Spinal cord (tissue), 10 donors: ENCODE data around the gene ISLR. TPM values are rescaled to one million over a fixed set of nuclear protein-coding genes. Genes with fewer than 3 reads are reported as not detected.

Experiments
- DNase-seq, 6 donors: peaks; one replicate each; pipeline versions ENCODE4 v3.0.0 to v3.0.0-alpha.2; 2013 to 2015; ENCODE audit warnings: low spot score in 6 of 6, low read depth in 4 of 6
- H3K27ac ChIP-seq: one replicate; pipeline ENCODE4 v1.5.1; 2013; ENCODE audit warnings: low read depth, low read length, control low read depth
- H3K27me3 ChIP-seq: one replicate; pipeline ENCODE4 v1.6.1; 2013; ENCODE audit warnings: low read length; ENCODE audit not compliant: control insufficient read depth, insufficient read depth
- H3K36me3 ChIP-seq: one replicate; pipeline ENCODE4 v1.6.1; 2013; ENCODE audit warnings: low read length; ENCODE audit not compliant: control insufficient read depth, insufficient read depth
- H3K4me1 ChIP-seq: one replicate; pipeline ENCODE4 v1.6.1; 2013; ENCODE audit warnings: low read length; ENCODE audit not compliant: control insufficient read depth, insufficient read depth
- H3K4me3 ChIP-seq: one replicate; pipeline ENCODE4 v1.5.1; 2013; ENCODE audit warnings: low read depth, low read length, control low read depth
- H3K9me3 ChIP-seq: one replicate; pipeline ENCODE4 v1.6.1; 2013; ENCODE audit warnings: low read length; ENCODE audit not compliant: control insufficient read depth, insufficient read depth
- WGBS: methylation state at CpG from one replicate; pipeline ENCODE4 v1.1.5; 2013; ENCODE audit warnings: missing lambda C conversion rate; ENCODE audit not compliant: insufficient coverage; 5-methylcytosine and 5-hydroxymethylcytosine counted together
- polyA plus RNA-seq, 2 donors: library from polyadenylated mRNA; unstranded; fragments of 120-200 nt; gene quantifications; one replicate each; pipeline ENCODE4 v1.2.1, GENCODE V29; 2013; ENCODE audit not compliant: insufficient read length in 2 of 2
- total RNA-seq, 2 donors: library from RNA; depleted of rRNA in 1 of 2; stranded (reverse); fragments of 120-200 nt in 1 of 2; fragments of >200 nt in 1 of 2; gene quantifications; one replicate each; pipeline versions ENCODE4 v1.2.3 to v1.2.4, GENCODE V29; 2013 to 2014
- donor health status: healthy.

Gene ISLR
- total and polyA plus RNA-seq, 4 donors, result 59.5 to 391 (median 138) TPM

GRCh38 chr15:74130155-74130848 is 43.2 kb upstream of the ISLR start, which contains the start of gene ISLR2:
ISLR2 (plus strand) TSS chr15:74130586; CDS start chr15:74132755, 2,169 bp downstream.
- WGBS, result under 1% methylated on average over 44 of the region's 53 CpGs
- Histone ChIP-seq H3K9me3 (no peaks in the 10 kb centered on the region), H3K36me3 (peaks cover 11% of the 10 kb centered on the region), H3K27me3 (peaks cover 90% of the 10 kb centered on the region), H3K27ac (peak within 1 kb of the TSS; percentile 52), H3K4me1 (peaks cover 76% of the 10 kb centered on the region), H3K4me3 (peak within 1 kb of the TSS; percentile 45)
- DNase-seq, result peak in 2 of 6 donors; percentile 57 to 90

GRCh38 chr15:74130849-74131627 is 42.5 kb upstream of the ISLR start:
- Histone ChIP-seq H3K9me3 (no peaks in the 10 kb centered on the region), H3K4me1 (peaks cover 83% of the 10 kb centered on the region), H3K4me3 (peak overlapping the region; percentile 26), H3K27me3 (peaks cover 95% of the 10 kb centered on the region), H3K36me3 (peaks cover 11% of the 10 kb centered on the region), H3K27ac (no peak overlapping the region)
- peak in 1 of 6 donors; percentile 57 for DNase-seq
- WGBS, result 8% methylated on average over 23 of the region's 28 CpGs

GRCh38 chr15:74131628-74132413 is 41.7 kb upstream of the ISLR start:
- peaks cover 89% of the 10 kb centered on the region for H3K4me1 ChIP-seq
- H3K9me3 ChIP-seq, result no peaks in the 10 kb centered on the region
- DNase-seq, result peak in 2 of 6 donors; percentile 16 to 48
- H3K27me3 ChIP-seq, result peaks cover 97% of the 10 kb centered on the region
- no peak overlapping the region for H3K27ac ChIP-seq
- H3K36me3 ChIP-seq, result peaks cover 11% of the 10 kb centered on the region
- no peak overlapping the region for H3K4me3 ChIP-seq
- WGBS, result 22% methylated on average over 17 of the region's 20 CpGs

GRCh38 chr15:74132681-74133651 is 40.5 kb upstream of the ISLR start:
- Histone ChIP-seq H3K36me3 (peaks cover 11% of the 10 kb centered on the region), H3K27me3 (peaks cover 88% of the 10 kb centered on the region), H3K4me3 (no peak overlapping the region), H3K9me3 (no peaks in the 10 kb centered on the region), H3K4me1 (peaks cover 91% of the 10 kb centered on the region), H3K27ac (no peak overlapping the region)
- peak in 2 of 6 donors; percentile 50 to 58 for DNase-seq
- WGBS, result 12% methylated on average over 90 of the region's 90 CpGs

- WGBS, result 11% methylated on average over 71 of the region's 71 CpGs
- peaks cover 11% of the 10 kb centered on the region for H3K36me3 ChIP-seq
- H3K4me1 ChIP-seq, result peaks cover 82% of the 10 kb centered on the region
- DNase-seq, result peak in 1 of 6 donors; percentile 50
- H3K27me3 ChIP-seq, result peaks cover 79% of the 10 kb centered on the region
- H3K9me3 ChIP-seq, result no peaks in the 10 kb centered on the region
- no peak overlapping the region for H3K27ac ChIP-seq
- H3K4me3 ChIP-seq, result no peak overlapping the region
Measured at GRCh38 chr15:74133694-74134386, 39.7 kb upstream of the ISLR start.

GRCh38 chr15:74134387-74135027 is 39.0 kb upstream of the ISLR start:
- Histone ChIP-seq H3K36me3 (peaks cover 11% of the 10 kb centered on the region), H3K4me1 (peaks cover 75% of the 10 kb centered on the region), H3K9me3 (no peaks in the 10 kb centered on the region), H3K27ac (no peak overlapping the region), H3K27me3 (peaks cover 72% of the 10 kb centered on the region), H3K4me3 (no peak overlapping the region)
- DNase-seq, result peak in 2 of 6 donors; percentile 58 to 72
- 11% methylated on average over 53 of the region's 53 CpGs for WGBS

- peaks cover 67% of the 10 kb centered on the region for H3K27me3 ChIP-seq
- peaks cover 11% of the 10 kb centered on the region for H3K36me3 ChIP-seq
- H3K27ac ChIP-seq, result no peak overlapping the region
- peaks cover 69% of the 10 kb centered on the region for H3K4me1 ChIP-seq
- no peak overlapping the region for H3K4me3 ChIP-seq
- H3K9me3 ChIP-seq, result no peaks in the 10 kb centered on the region
- 7% methylated on average over 26 of the region's 27 CpGs for WGBS
- DNase-seq, result peak in 1 of 6 donors; percentile 38
Measured at GRCh38 chr15:74135041-74135565, 38.4 kb upstream of the ISLR start.

GRCh38 chr15:74136540-74136813 is 37.0 kb upstream of the ISLR start:
- H3K36me3 ChIP-seq, result peaks cover 11% of the 10 kb centered on the region
- peak overlapping the region; percentile 58 for H3K27ac ChIP-seq
- under 1% methylated on average over 22 of the region's 26 CpGs for WGBS
- no peak for DNase-seq
- no peaks in the 10 kb centered on the region for H3K9me3 ChIP-seq
- H3K27me3 ChIP-seq, result peaks cover 53% of the 10 kb centered on the region
- H3K4me3 ChIP-seq, result peak overlapping the region; percentile 61
- peaks cover 56% of the 10 kb centered on the region for H3K4me1 ChIP-seq
